ENCODE data around the gene DGCR6.

DNA sequence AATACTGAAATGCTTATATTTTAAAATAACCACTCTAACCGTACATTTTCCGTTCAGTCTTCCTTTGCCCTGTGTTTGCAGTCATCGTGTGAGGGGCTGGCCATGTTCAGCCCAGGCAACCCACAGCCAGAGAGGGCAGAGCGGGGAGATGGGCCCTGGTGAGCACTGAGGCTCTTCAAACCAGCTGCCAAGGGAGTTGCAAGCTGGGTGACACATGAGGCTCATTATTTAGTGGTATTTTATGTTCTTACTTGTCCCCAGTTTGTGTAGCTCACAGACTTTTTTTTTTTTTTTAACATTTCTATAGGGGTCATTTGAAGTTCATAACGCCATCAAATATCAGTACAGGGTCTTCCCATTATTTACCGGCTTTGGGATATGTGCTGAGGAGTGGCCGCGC, 18.0 kb upstream of the DGCR6 start:
- no peak for TF ChIP-seq KDM1A (IDR thresholded peaks at IDR 0.05; ENCODE audit: low read depth)
- TF ChIP-seq, protein P1, sequence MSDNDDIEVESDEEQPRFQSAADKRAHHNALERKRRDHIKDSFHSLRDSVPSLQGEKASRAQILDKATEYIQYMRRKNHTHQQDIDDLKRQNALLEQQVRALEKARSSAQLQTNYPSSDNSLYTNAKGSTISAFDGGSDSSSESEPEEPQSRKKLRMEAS (IDR thresholded peaks at IDR 0.05): no peak
- TF ChIP-seq MYC (IDR thresholded peaks at IDR 0.05; ENCODE audit: borderline replicate concordance, low read length): no peak
- no peak for TF ChIP-seq NR3C1 (IDR thresholded peaks at IDR 0.05)
- TF ChIP-seq, protein P2, sequence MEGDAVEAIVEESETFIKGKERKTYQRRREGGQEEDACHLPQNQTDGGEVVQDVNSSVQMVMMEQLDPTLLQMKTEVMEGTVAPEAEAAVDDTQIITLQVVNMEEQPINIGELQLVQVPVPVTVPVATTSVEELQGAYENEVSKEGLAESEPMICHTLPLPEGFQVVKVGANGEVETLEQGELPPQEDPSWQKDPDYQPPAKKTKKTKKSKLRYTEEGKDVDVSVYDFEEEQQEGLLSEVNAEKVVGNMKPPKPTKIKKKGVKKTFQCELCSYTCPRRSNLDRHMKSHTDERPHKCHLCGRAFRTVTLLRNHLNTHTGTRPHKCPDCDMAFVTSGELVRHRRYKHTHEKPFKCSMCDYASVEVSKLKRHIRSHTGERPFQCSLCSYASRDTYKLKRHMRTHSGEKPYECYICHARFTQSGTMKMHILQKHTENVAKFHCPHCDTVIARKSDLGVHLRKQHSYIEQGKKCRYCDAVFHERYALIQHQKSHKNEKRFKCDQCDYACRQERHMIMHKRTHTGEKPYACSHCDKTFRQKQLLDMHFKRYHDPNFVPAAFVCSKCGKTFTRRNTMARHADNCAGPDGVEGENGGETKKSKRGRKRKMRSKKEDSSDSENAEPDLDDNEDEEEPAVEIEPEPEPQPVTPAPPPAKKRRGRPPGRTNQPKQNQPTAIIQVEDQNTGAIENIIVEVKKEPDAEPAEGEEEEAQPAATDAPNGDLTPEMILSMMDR (IDR thresholded peaks at IDR 0.05): no peak
- TF ChIP-seq POLR2A (IDR thresholded peaks at IDR 0.05; ENCODE audit: low read length): no peak
- no peak for TF ChIP-seq CBX2 (IDR thresholded peaks at IDR 0.05; ENCODE audit: borderline replicate concordance, low read depth)
- no peak for TF ChIP-seq RFX5 (IDR thresholded peaks at IDR 0.05)
- TF ChIP-seq, protein P3, sequence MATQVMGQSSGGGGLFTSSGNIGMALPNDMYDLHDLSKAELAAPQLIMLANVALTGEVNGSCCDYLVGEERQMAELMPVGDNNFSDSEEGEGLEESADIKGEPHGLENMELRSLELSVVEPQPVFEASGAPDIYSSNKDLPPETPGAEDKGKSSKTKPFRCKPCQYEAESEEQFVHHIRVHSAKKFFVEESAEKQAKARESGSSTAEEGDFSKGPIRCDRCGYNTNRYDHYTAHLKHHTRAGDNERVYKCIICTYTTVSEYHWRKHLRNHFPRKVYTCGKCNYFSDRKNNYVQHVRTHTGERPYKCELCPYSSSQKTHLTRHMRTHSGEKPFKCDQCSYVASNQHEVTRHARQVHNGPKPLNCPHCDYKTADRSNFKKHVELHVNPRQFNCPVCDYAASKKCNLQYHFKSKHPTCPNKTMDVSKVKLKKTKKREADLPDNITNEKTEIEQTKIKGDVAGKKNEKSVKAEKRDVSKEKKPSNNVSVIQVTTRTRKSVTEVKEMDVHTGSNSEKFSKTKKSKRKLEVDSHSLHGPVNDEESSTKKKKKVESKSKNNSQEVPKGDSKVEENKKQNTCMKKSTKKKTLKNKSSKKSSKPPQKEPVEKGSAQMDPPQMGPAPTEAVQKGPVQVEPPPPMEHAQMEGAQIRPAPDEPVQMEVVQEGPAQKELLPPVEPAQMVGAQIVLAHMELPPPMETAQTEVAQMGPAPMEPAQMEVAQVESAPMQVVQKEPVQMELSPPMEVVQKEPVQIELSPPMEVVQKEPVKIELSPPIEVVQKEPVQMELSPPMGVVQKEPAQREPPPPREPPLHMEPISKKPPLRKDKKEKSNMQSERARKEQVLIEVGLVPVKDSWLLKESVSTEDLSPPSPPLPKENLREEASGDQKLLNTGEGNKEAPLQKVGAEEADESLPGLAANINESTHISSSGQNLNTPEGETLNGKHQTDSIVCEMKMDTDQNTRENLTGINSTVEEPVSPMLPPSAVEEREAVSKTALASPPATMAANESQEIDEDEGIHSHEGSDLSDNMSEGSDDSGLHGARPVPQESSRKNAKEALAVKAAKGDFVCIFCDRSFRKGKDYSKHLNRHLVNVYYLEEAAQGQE (IDR thresholded peaks at IDR 0.05): no peak
- TF ChIP-seq FOSL2 (IDR thresholded peaks at IDR 0.05): no peak
- TF ChIP-seq FOSL2 (CRISPR knock-in tag; IDR thresholded peaks at IDR 0.05): no peak
- TF ChIP-seq, protein P4, sequence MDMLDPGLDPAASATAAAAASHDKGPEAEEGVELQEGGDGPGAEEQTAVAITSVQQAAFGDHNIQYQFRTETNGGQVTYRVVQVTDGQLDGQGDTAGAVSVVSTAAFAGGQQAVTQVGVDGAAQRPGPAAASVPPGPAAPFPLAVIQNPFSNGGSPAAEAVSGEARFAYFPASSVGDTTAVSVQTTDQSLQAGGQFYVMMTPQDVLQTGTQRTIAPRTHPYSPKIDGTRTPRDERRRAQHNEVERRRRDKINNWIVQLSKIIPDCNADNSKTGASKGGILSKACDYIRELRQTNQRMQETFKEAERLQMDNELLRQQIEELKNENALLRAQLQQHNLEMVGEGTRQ (IDR thresholded peaks at IDR 0.05): no peak
- TF ChIP-seq EP300 (IDR thresholded peaks at IDR 0.05): no peak
